Right lobe of liver (tissue), 6 donors: ENCODE measurements around the gene PKIB. TPM values are rescaled to one million over a fixed set of nuclear protein-coding genes. Genes with fewer than 3 reads are reported as not detected.
"Not testable (repeated sequence)": the region's sequence is repeated elsewhere in the genome, so short reads cannot be mapped to it uniquely, and the experiment has no call there.

ENCODE experiments used
- ATAC-seq, 4 donors: fragments of 200-7000 bp; cut with Tn5 transposase; one replicate each; pipeline ENCODE4 v1.9.1; 2020; ENCODE audit warnings: mild to moderate bottlenecking in 4 of 4, moderate library complexity in 4 of 4
- DNase-seq, 3 donors: peaks; one replicate each; pipeline ENCODE4 v3.0.0-alpha.2; 2020
- H3K27ac ChIP-seq, 3 donors: fragments of 200-600 bp; one replicate each; pipeline ENCODE4 v1.8.0; 2022
- H3K27me3 ChIP-seq, 2 donors: fragments of 200-600 bp; one replicate each; pipeline ENCODE4 v1.8.0; 2022
- H3K36me3 ChIP-seq, 4 donors: fragments of 200-600 bp; sonication (generic) in 1 of 4; one replicate each; pipeline versions ENCODE4 v1.5.1 to v1.8.0; 2017 to 2022; ENCODE audit warnings: control low read depth in 1 of 4
- H3K4me1 ChIP-seq, 4 donors: fragments of 200-600 bp; sonication (generic) in 1 of 4; one replicate each; pipeline versions ENCODE4 v1.5.1 to v1.8.0; 2017 to 2022; ENCODE audit warnings: control low read depth in 1 of 4
- H3K4me3 ChIP-seq, 3 donors: fragments of 200-600 bp; one replicate each; pipeline ENCODE4 v1.8.0; 2022
- H3K9me3 ChIP-seq, 4 donors: fragments of 200-600 bp; sonication (generic) in 1 of 4; one replicate each; pipeline versions ENCODE4 v1.5.1 to v1.8.0; 2017 to 2022; ENCODE audit warnings: control low read depth in 1 of 4
- CTCF ChIP-seq, 4 donors: fragments of 200-600 bp in 3 of 4; fragments of 450-650 bp in 1 of 4; IDR thresholded peaks; one replicate each; pipeline versions ENCODE4 v1.5.1 to v1.8.0; 2016 to 2022; ENCODE audit warnings: antibody characterized with exemption in 4 of 4, mild to moderate bottlenecking in 2 of 4
- POLR2A ChIP-seq: fragments of 450-650 bp; IDR thresholded peaks from one replicate; pipeline ENCODE4 v1.6.1; 2017; ENCODE audit warnings: antibody characterized with exemption, mild to moderate bottlenecking
- WGBS: methylation state at CpG from one replicate; pipeline ENCODE4 v1.1.6; 2018; ENCODE audit warnings: low coverage, low lambda C conversion rate; ENCODE audit not compliant: insufficient coverage; ENCODE audit errors: missing lambda C conversion rate; 5-methylcytosine and 5-hydroxymethylcytosine counted together
- intact Hi-C, 2 donors: fragments of 100-400 bp; cut with DNase I; formaldehyde crosslinking; loops; one replicate each; pipeline versions ENCODE4 v1.11.2 to v1.14.1; 2022
- total RNA-seq, 6 experiments: library from RNA; depleted of rRNA in 2 of 6; stranded (reverse); fragments of >200 nt in 2 of 6; fragmentation: NEBNext Ultra II Directional in 3 of 6; extraction: Animal tissue kit (Norgen Biotek cat#: 25700) in 3 of 6; gene quantifications; one replicate each; pipeline versions ENCODE4 v1.1.0 to v1.2.4, GENCODE V29; 2016 to 2023
- donor health status: DM: no; HTN: yes; CAD: no.
- donor health status: DM: no; HTN: no; CAD: no.
- donor health status: DM: no; HTN: no; CAD: no.
- donor health status: DM: no; HTN: yes; CAD: no.
- donor health status: DM: no; HTN: yes; CAD: no.

Gene PKIB
- total RNA-seq, 6 experiments from 2014 or later: 2.4 to 12.1 (median 4.1) TPM

GRCh38 chr6:122736163-122736562 is 126.0 kb downstream of the PKIB start:
- no peaks in the 10 kb centered on the region for H3K4me1 ChIP-seq
- H3K9me3 ChIP-seq: no peaks in the 10 kb centered on the region
- ATAC-seq (no peak), DNase-seq (no peak)
- H3K36me3 ChIP-seq: no peaks in the 10 kb centered on the region
- TF ChIP-seq POLR2A: no peak
- TF ChIP-seq CTCF (IDR thresholded peaks at IDR 0.05): no peak
- 76% methylated on average over 4 of the region's 4 CpGs for WGBS
- intact Hi-C loops: no loop called here
- H3K4me3 ChIP-seq: no peak overlapping the region
- no peaks in the 10 kb centered on the region for H3K27me3 ChIP-seq
- H3K27ac ChIP-seq: no peak overlapping the region

GRCh38 chr6:122736616-122737015 is 126.4 kb downstream of the PKIB start:
- no peaks in the 10 kb centered on the region for H3K27me3 ChIP-seq
- intact Hi-C loops: no loop called here
- ATAC-seq (no peak), DNase-seq (no peak)
- TF ChIP-seq CTCF (IDR thresholded peaks at IDR 0.05): no peak
- TF ChIP-seq POLR2A: no peak
- H3K27ac ChIP-seq: no peak overlapping the region
- H3K4me3 ChIP-seq: no peak overlapping the region
- H3K4me1 ChIP-seq: no peaks in the 10 kb centered on the region
- H3K36me3 ChIP-seq: no peaks in the 10 kb centered on the region
- no peaks in the 10 kb centered on the region for H3K9me3 ChIP-seq
- 29% methylated on average over 3 of the region's 3 CpGs for WGBS

- Histone ChIP-seq H3K4me3 (no peak overlapping the region), H3K9me3 (no peaks in the 10 kb centered on the region), H3K4me1 (no peaks in the 10 kb centered on the region), H3K36me3 (no peaks in the 10 kb centered on the region), H3K27ac (no peak overlapping the region), H3K27me3 (no peaks in the 10 kb centered on the region)
- intact Hi-C loops: loop anchor here in 1 of 2 donors (5.0 kb wide), 1 partner anchor 97 kb away; no protein-coding TSS in a partner anchor
- DNase-seq: no peak
- WGBS: 93% methylated on average over 2 of the region's 2 CpGs
- no peak for TF ChIP-seq POLR2A
- no peak for TF ChIP-seq CTCF (IDR thresholded peaks at IDR 0.05)
- no peak for ATAC-seq
Measured at GRCh38 chr6:122740091-122740490, 129.9 kb downstream of the PKIB start.

- no peaks in the 10 kb centered on the region for H3K4me1 ChIP-seq
- H3K4me3 ChIP-seq: no peak overlapping the region
- no peak for DNase-seq
- no peaks in the 10 kb centered on the region for H3K27me3 ChIP-seq
- H3K9me3 ChIP-seq: no peaks in the 10 kb centered on the region
- TF ChIP-seq POLR2A: no peak
- TF ChIP-seq CTCF (IDR thresholded peaks at IDR 0.05): no peak
- ATAC-seq: no peak
- 47% methylated on average over 2 of the region's 2 CpGs for WGBS
- no peaks in the 10 kb centered on the region for H3K36me3 ChIP-seq
- H3K27ac ChIP-seq: no peak overlapping the region
- intact Hi-C loops: loop anchor here in 1 of 2 donors (5.0 kb wide), 1 partner anchor 96 kb away; no protein-coding TSS in a partner anchor
Measured at GRCh38 chr6:122740936-122741335, 130.7 kb downstream of the PKIB start.

GRCh38 chr6:122744247-122744646 is 134.0 kb downstream of the PKIB start:
- H3K36me3 ChIP-seq, H3K27me3 ChIP-seq, DNase-seq, ATAC-seq, H3K4me1 ChIP-seq, H3K4me3 ChIP-seq, H3K27ac ChIP-seq, H3K9me3 ChIP-seq: not testable (repeated sequence)
- intact Hi-C loops: loop anchor here in 1 of 2 donors (5.0 kb wide), 1 partner anchor 93 kb away; no protein-coding TSS in a partner anchor
- TF ChIP-seq CTCF (IDR thresholded peaks at IDR 0.05): peak; percentile 11 to 45 (median 34)
- 39% methylated on average over 5 of the region's 8 CpGs for WGBS

- not testable (repeated sequence) for H3K4me3 ChIP-seq, H3K4me1 ChIP-seq, H3K9me3 ChIP-seq, H3K36me3 ChIP-seq, DNase-seq, H3K27ac ChIP-seq, ATAC-seq, H3K27me3 ChIP-seq
- intact Hi-C loops: loop anchor here in 1 of 2 donors (5.0 kb wide), 1 partner anchor 92 kb away; no protein-coding TSS in a partner anchor
- 78% methylated on average over 3 of the region's 3 CpGs for WGBS
Measured at GRCh38 chr6:122744856-122745255, 134.7 kb downstream of the PKIB start.
